Suprapubic skin (tissue), 4 donors: ENCODE results near the gene CACNA1H.

Source experiments
- POLR2A ChIP-seq, 2 donors: fragments of 450-650 bp; IDR thresholded peaks; one replicate each; pipeline ENCODE4 v1.6.1; 2017; ENCODE audit warnings: antibody characterized with exemption in 2 of 2, mild to moderate bottlenecking in 2 of 2, moderate library complexity in 2 of 2
- POLR2AphosphoS5 ChIP-seq, 3 donors: sonication (generic); formaldehyde crosslinking; IDR thresholded peaks; one replicate each; pipeline ENCODE4 v1.6.1; 2017; ENCODE audit warnings: antibody characterized with exemption in 3 of 3
- TF ChIP-seq, protein P1 (sequence below), 2 donors: fragments of 200-600 bp in 1 of 2; fragments of 450-650 bp in 1 of 2; sonication (generic) in 1 of 2; IDR thresholded peaks; one replicate each; pipeline ENCODE4 v1.5.1; 2016 to 2019; ENCODE audit warnings: antibody characterized with exemption in 2 of 2, mild to moderate bottlenecking in 1 of 2, moderate library complexity in 1 of 2

DNA sequence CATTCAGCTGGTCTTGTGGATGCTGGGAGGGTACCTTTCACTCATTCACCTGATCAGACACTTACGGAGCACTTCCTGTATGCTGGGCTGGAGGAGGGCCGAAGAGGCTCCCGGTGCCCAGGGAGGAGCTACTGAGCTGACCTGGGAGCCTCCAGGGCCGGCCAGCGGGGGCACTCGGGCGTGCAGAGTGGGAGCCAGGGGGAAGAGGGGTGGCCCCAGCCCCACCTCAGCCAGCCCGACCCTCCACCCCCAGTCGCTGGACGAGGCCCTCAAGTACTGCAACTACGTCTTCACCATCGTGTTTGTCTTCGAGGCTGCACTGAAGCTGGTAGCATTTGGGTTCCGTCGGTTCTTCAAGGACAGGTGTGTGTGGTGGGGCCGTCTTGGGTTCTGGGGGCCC, 61.8 kb downstream of the CACNA1H start:
- TF ChIP-seq, protein P1, sequence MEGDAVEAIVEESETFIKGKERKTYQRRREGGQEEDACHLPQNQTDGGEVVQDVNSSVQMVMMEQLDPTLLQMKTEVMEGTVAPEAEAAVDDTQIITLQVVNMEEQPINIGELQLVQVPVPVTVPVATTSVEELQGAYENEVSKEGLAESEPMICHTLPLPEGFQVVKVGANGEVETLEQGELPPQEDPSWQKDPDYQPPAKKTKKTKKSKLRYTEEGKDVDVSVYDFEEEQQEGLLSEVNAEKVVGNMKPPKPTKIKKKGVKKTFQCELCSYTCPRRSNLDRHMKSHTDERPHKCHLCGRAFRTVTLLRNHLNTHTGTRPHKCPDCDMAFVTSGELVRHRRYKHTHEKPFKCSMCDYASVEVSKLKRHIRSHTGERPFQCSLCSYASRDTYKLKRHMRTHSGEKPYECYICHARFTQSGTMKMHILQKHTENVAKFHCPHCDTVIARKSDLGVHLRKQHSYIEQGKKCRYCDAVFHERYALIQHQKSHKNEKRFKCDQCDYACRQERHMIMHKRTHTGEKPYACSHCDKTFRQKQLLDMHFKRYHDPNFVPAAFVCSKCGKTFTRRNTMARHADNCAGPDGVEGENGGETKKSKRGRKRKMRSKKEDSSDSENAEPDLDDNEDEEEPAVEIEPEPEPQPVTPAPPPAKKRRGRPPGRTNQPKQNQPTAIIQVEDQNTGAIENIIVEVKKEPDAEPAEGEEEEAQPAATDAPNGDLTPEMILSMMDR (IDR thresholded peaks at IDR 0.05): no peak
- TF ChIP-seq POLR2A (IDR thresholded peaks at IDR 0.05) (no peak), POLR2AphosphoS5 (IDR thresholded peaks at IDR 0.05) (no peak)
